ENCODE results near the gene MAN1C1.
"Not testable (repeated sequence)": the region's sequence is repeated elsewhere in the genome, so short reads cannot be mapped to it uniquely, and the experiment has no call there.

Gene MAN1C1

DNA sequence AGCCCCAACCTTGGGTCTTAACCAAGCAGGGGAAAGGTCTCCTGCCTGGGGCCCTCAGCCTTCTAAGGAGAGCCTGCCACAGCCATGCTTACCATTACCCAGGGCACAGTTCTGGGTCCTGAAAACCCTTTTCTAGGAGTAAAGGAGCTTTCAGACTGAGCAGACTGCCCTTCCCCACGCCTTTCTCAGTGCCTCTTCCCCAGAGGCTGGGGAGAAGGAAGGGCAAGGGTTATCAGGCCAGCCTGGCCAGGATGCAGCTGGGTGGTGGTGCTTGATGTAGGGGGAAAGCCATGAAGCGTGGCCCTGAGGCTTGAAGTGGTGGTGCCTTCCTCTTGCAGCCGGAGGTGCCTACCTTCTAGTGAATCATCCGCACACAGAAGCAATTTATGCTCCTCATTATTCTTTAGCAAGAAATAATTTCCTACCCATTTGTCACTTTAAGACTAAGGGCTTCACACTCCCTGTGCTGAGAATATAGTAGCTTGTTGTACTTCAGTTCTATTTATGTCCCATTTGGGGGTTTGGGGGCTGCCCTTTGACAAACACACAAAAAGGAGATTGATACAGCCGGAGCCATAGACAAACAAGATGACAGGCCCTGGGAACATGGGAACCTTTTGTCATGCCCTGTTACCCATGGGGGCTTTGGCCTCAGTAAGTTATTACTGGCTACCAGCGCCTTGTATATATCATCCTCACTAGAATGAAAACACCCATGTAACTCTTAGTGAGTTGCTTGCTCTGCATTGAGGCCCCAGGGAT lies 40.7 kb downstream of the MAN1C1 start:
- no peak for DNase-seq (ENCODE audit: low read depth in 1 of 2, low spot score in 1 of 2)

- DNase-seq (ENCODE audit: low read depth in 1 of 2, low spot score in 1 of 2), result no peak
Measured at GRCh38 chr1:25657883-25658760, 41.5 kb downstream of the MAN1C1 start.

DNA sequence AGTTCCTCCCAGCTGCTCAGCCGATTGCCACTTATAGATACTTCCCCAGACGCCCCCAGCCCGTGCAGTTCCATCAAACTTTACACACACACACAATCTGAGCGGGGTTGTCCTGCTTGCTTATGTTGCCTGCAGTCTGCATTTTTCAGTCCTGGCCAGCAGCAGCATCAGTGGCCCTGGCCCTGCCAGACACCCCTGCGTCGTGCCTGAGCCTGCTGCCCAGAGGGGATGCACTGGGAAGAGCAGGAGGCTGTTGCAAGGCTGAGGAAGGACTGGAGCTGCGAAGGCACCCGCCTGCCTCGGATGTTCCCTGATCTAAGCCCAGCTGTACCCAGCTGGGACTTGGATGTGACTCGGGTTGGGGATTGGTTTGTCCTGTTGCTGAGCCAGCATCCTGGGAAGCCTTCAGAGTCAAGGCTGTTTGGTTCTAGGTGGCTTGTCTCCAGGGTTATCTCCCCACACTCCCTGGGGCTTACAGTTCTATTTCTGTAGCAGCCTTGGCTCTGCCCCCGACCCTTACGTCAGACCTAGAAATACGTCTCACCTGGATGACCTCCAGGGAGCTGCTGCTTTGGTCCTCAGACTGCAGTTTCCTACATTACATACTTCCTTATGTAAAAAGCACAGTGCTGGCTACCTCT lies 42.3 kb downstream of the MAN1C1 start:
- DNase-seq (ENCODE audit: low read depth in 1 of 2, low spot score in 1 of 2), result no peak

DNA sequence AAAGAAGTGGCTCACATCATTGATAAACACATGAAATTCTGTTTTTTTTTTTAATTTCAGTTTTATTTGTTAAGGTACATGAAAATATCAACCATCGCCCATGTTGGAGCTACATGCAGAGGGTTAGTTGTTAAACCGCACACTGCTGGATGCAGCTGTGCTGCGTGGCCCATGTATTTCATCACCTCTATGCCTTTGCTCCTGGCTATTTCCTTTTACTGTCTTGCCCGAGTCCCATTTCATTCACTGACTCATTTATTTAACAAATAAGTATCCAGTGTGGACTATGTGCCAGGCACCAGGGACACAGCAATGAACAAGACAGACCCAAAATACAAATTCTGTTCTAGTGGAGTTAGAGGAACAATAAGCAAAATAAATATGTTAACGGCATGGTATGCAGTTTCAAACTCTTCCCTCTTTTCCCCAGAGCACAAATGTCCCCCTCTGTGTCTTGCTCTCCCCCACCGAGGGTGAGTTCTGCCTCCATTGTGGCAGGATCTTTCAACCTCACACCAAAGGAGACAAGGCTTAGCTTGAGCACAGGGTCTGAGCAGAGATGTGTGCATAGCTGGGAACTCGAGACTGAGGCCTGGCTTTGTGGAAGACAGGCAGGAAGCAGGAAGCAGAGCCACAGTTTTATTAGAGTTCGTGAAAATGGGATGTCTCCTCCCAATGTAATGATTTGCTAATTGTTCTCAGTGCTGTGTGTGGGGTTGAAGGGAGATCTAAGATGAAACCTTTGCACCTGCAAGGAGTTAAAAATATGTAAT lies 44.6 kb downstream of the MAN1C1 start:
- DNase-seq (ENCODE audit: low read depth in 1 of 2, low spot score in 1 of 2), result no peak

- no peak for DNase-seq (ENCODE audit: low read depth in 1 of 2, low spot score in 1 of 2)
Measured at GRCh38 chr1:25662061-25662460, 45.5 kb downstream of the MAN1C1 start.

DNA sequence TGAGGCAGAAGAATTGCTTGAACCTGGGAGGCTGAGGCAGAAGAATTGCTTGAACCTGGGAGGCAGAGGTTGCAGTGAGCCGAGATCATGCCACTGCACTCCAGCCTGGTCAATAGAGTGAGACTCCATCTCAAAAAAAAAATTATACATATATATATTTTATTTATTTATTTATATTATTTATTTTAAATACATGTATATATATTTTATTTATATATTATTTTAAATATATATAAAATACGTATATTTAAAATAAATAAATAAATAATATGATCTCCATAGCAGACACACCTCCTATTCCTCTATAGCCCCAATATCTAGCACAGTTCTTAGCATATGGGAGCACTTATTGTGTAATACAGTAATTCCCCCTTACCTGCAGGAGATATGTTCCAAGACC lies 46.4 kb downstream of the MAN1C1 start:
- not testable (repeated sequence) for DNase-seq (ENCODE audit: low read depth in 1 of 2, low spot score in 1 of 2)

DNA sequence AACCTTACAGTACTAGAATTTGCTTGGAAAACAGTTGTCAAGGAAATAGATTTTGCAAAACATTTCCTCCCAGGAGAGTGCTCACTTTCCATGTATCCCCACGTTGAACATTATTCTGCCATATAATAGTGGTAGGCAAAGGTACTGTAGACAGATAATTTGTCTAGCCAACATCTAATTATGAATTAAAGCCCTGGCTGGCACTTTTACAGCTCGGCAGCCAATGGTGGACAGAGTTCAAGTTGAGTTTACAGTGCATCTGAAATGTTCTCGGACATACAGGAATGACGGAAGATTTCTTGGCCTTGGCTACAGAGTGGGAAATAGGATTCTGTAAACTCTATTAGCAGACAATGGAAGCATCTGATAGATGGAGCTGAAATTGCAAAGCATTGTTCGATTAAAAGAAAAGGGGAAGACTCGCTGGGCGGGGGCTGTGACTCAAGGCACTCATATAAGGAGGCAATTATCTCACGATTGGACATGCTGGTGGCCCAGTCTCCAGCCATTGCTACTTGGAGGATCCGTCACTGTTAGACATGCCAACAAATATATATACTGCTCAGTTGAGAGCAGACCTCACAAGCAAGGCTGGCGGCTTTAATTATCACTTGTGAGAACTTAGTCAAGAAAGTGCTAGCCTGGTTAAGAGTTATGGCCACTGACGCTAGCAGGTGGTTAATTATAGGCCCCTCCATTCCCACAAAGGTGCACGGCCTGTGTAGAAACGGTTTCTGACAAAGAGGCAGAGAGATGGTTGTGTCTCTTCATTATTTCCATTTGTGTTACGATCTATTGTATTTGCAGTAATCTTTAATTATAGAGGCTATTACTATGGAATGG lies 48.0 kb downstream of the MAN1C1 start:
- no peak for DNase-seq (ENCODE audit: low read depth in 1 of 2, low spot score in 1 of 2)

DNA sequence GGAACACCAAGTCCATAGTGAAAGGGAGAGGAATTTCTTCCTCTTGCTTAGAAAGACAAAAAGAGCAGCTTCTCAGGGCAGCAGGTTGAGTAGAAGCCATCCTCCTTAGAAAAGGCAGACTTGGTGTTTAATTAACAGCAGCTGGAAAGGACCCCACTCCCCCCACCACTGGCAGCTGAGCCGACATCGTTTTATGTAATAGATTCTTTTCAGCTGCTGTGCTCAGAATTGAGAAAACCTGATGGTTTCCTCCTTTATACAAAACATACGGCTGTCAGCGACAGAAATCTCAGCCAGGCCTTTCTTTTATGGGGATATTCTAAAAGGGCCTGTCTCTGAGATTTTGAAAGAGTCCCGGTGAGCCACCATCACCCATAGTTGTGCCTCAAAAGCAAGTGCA lies 49.9 kb downstream of the MAN1C1 start:
- DNase-seq (ENCODE audit: low read depth in 1 of 2, low spot score in 1 of 2), result no peak

- DNase-seq (ENCODE audit: low read depth in 1 of 2, low spot score in 1 of 2), result no peak
Measured at GRCh38 chr1:25668931-25669573, 52.5 kb downstream of the MAN1C1 start.

DNA sequence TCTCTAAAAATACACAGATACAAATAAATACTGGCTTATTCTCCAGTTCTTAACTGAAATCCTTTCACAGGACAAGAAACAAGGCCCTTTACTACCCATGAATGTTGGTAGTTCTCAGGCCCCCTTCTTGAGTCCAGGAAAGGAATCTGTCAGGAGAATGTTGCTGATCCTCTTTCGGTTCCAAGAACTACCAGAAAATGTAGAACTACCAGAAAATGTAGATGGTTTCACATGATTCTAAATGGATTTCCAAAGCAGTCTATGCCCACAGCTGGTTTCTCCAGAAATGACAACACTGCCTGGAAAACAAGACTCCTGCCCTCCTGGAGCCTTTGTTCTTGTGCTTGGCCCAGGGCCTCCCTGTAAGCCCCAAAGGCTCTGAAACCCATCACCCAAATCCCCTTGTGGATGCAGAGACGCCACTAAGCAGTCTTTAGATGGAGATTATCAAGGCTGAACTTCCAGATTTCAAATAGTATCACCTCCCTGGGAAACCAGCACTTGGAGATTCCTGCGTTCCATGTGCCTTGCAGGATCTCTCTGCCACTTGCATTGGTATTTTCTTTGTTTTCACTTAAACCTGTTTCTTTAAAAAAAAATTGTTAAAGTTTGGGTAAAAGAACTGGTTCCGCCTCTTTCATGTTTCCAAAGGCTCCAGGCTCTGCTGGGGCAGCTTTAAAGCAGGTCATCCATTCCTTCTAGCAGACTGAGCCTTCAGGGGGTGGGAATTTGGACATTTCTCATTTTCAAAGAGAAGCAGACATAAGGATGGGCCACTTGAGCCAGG lies 53.4 kb downstream of the MAN1C1 start:
- no peak for DNase-seq (ENCODE audit: low read depth in 1 of 2, low spot score in 1 of 2)

DNA sequence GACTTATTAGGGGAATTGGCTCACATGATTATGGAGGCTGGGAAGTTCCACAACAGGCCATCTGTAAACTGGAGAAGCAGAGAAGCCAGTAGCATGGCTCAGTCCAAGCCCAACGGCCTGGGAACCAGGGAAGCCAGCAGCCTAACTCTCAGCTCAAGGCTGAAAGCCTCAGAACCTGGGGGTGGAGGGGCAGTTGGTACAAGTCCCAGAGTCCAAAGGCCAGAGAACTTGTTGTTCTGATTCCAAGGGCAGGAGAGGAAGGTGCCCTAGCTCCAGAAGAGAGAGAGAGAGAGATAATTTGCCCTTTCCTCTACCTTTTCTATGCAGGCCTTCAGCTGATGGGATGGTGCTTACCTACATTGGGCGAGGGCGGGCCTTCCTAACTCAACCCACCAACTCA lies 55.3 kb downstream of the MAN1C1 start:
- DNase-seq (ENCODE audit: low read depth in 1 of 2, low spot score in 1 of 2), result no peak

DNA sequence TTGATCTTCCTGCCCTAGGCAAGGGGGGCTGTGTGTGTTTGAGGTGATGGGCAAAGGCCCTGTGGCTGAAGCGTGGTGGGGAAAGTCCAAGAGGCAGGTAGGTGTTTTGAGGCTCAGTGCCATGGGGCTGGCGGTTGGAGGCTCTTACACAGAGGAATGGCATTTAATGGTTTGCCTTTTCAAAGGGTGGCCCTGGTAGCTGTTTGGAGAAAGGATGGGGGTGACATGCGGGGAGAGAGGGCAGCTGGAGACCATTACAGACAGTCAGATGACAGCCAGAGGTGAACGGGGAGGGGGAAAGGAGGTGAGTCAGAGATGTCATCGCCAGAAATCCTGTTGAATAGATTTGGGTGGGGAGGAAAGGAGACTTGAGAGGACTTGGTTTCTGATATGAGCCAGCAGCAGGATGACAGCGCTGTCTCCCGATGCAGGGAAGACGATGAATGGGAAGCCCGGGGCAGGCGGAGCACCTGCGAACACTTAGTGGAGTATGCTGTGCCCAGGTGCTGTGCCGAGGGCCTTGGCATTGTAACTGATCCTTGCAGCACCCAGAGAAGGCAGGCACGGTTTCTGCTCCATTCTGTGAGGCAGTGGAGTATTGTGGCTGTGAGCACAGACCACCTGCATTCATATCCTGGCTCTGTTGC lies 56.3 kb downstream of the MAN1C1 start:
- no peak for DNase-seq (ENCODE audit: low read depth in 1 of 2, low spot score in 1 of 2)

GRCh38 chr1:25673456-25673855 lies 56.9 kb downstream of the MAN1C1 start:
- no peak for DNase-seq (ENCODE audit: low read depth in 1 of 2, low spot score in 1 of 2)

GRCh38 chr1:25673962-25674806 lies 57.6 kb downstream of the MAN1C1 start:
- DNase-seq (ENCODE audit: low read depth in 1 of 2, low spot score in 1 of 2), result no peak

- no peak for DNase-seq (ENCODE audit: low read depth in 1 of 2, low spot score in 1 of 2)
Measured at GRCh38 chr1:25674807-25675084, 58.2 kb downstream of the MAN1C1 start.

DNA sequence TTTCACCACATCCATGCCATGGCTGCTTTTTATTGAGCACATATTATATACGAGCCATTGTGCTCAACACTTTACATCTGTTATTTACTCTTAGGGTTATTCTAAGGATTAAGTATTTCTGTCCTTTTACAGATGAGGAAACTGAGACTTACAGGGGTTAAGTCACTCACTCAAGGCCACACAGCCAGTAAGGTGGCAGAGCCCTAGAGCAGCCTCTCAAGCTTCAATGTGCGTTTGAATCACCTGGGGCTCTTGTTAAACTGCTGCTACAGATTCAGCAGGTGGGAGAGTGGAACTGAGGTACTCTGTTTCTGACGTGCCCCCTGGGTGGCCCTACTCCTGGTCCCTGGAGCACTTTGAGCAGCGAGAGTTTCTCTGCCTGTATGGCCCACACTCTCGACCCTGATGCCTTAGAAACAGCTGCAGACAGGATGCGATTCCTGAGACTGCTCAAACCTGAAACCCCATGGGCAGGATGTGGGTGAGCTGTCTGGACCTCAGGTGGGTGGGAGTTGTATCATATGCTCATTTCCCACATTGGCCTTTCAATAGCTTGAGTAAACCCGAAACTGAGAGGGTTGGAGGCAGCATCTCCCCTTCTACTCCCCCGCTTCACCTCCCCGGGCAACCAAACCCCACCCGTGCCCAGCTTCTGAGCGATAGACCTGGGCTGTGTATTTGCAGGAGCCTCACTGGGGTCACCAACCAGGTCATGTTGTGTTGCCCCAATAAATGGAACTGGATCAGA lies 59.3 kb downstream of the MAN1C1 start:
- peak; percentile 42 to 64 for DNase-seq (ENCODE audit: low read depth in 1 of 2, low spot score in 1 of 2)

DNA sequence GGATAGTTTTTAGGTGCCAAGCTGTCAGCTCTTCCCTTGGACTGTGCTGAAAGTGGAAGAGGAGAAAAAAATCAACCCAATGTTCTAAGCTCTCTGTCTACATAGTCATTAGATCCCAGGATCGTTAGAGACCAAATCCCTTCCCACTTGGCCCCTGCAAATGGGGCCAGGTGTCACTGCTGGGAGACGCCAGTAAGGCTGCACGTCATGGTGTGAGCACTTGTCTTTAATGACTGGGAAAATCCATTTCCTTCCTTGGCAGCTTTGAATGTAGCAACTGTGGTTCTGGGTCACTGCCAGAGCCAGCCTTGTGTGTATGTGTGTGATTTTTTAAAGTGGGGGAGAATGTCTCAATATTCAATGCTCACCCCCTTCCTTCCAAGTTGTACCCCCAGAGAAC lies 59.9 kb downstream of the MAN1C1 start:
- no peak for DNase-seq (ENCODE audit: low read depth in 1 of 2, low spot score in 1 of 2)
